Mesothelial cell of epicardium (in vitro differentiated cells): Measurements from ENCODE around the gene FHL3. TPM values are rescaled to one million over a fixed set of nuclear protein-coding genes. Genes with fewer than 3 reads are reported as not detected.

Experiments
- DNase-seq, 2 experiments: peaks; one replicate each; pipeline ENCODE4 v3.0.0; 2021; ENCODE audit warnings: low spot score in 2 of 2; ENCODE audit not compliant: unreplicated experiment in 2 of 2
- H3K27ac Mint-ChIP-seq: 2 replicates; pipeline ENCODE4 v1.8.0; 2021; ENCODE audit warnings: mixed read lengths
- H3K27me3 Mint-ChIP-seq: 2 replicates; pipeline ENCODE4 v1.8.0; 2021; ENCODE audit warnings: low read depth, mixed read lengths
- H3K36me3 Mint-ChIP-seq: 2 replicates; pipeline ENCODE4 v1.8.0; 2021; ENCODE audit warnings: mixed read lengths
- H3K4me1 Mint-ChIP-seq: 2 replicates; pipeline ENCODE4 v1.8.0; 2021; ENCODE audit warnings: mixed read lengths
- H3K4me3 Mint-ChIP-seq: 2 replicates; pipeline ENCODE4 v1.8.0; 2021; ENCODE audit warnings: mild to moderate bottlenecking, moderate library complexity, mixed read lengths
- H3K9me3 Mint-ChIP-seq: 2 replicates; pipeline ENCODE4 v1.8.0; 2021; ENCODE audit warnings: mixed read lengths
- CTCF ChIP-seq: fragments of 200-600 bp; sonication (generic); IDR thresholded peaks from one replicate; pipeline ENCODE4 v1.5.0; 2021; ENCODE audit warnings: antibody characterized with exemption; ENCODE audit not compliant: unreplicated experiment
- total RNA-seq: library from RNA; stranded (reverse); gene quantifications from 3 replicates; pipeline ENCODE4 v1.2.1, GENCODE V29; 2021

The FHL3 gene
- total RNA-seq, 1 donor from 2014 or later, result 50.6 TPM

GRCh38 chr1:38044221-38045215 is 39.2 kb upstream of the FHL3 start:
- TF ChIP-seq CTCF, result no peak
- peaks cover 82% of the 10 kb centered on the region for H3K27me3 Mint-ChIP-seq
- H3K4me3 Mint-ChIP-seq, result peak overlapping the region; percentile 40
- no peaks in the 10 kb centered on the region for H3K9me3 Mint-ChIP-seq
- H3K27ac Mint-ChIP-seq, result no peak overlapping the region
- no peaks in the 10 kb centered on the region for H3K36me3 Mint-ChIP-seq
- peaks cover 6% of the 10 kb centered on the region for H3K4me1 Mint-ChIP-seq
- DNase-seq, result no peak

- peaks cover 82% of the 10 kb centered on the region for H3K27me3 Mint-ChIP-seq
- H3K4me3 Mint-ChIP-seq, result no peak overlapping the region
- DNase-seq, result no peak
- no peak overlapping the region for H3K27ac Mint-ChIP-seq
- H3K9me3 Mint-ChIP-seq, result no peaks in the 10 kb centered on the region
- no peak for TF ChIP-seq CTCF
- H3K4me1 Mint-ChIP-seq, result peaks cover 6% of the 10 kb centered on the region
- H3K36me3 Mint-ChIP-seq, result no peaks in the 10 kb centered on the region
Measured at GRCh38 chr1:38043036-38043747, 37.9 kb upstream of the FHL3 start.

GRCh38 chr1:38041936-38042834 is 36.9 kb upstream of the FHL3 start:
- Mint-ChIP-seq H3K4me3 (no peak overlapping the region), H3K9me3 (no peaks in the 10 kb centered on the region), H3K27ac (no peak overlapping the region), H3K4me1 (peaks cover 4% of the 10 kb centered on the region), H3K27me3 (peaks cover 78% of the 10 kb centered on the region), H3K36me3 (no peaks in the 10 kb centered on the region)
- no peak for DNase-seq
- TF ChIP-seq CTCF, result no peak

- Mint-ChIP-seq H3K27ac (no peak overlapping the region), H3K27me3 (peaks cover 80% of the 10 kb centered on the region), H3K4me1 (peaks cover 2% of the 10 kb centered on the region), H3K9me3 (no peaks in the 10 kb centered on the region), H3K36me3 (no peaks in the 10 kb centered on the region), H3K4me3 (no peak overlapping the region)
- no peak for DNase-seq
- no peak for TF ChIP-seq CTCF
Measured at GRCh38 chr1:38039331-38040088, 34.2 kb upstream of the FHL3 start.

GRCh38 chr1:38038861-38039260 is 33.5 kb upstream of the FHL3 start:
- no peak overlapping the region for H3K4me3 Mint-ChIP-seq
- DNase-seq, result no peak
- no peaks in the 10 kb centered on the region for H3K36me3 Mint-ChIP-seq
- peaks cover 79% of the 10 kb centered on the region for H3K27me3 Mint-ChIP-seq
- no peaks in the 10 kb centered on the region for H3K4me1 Mint-ChIP-seq
- TF ChIP-seq CTCF, result no peak
- H3K27ac Mint-ChIP-seq, result no peak overlapping the region
- no peaks in the 10 kb centered on the region for H3K9me3 Mint-ChIP-seq
